GM12801 (cell line): Measurements from ENCODE around the gene DCAF17.

Experiments
- TF ChIP-seq, protein P1 (sequence below): IDR thresholded peaks from one replicate; pipeline ENCODE4 v1.5.1; 2011; ENCODE audit warnings: control low read depth; ENCODE audit not compliant: insufficient read length; ENCODE audit errors: extremely low read depth

The DCAF17 gene

DNA sequence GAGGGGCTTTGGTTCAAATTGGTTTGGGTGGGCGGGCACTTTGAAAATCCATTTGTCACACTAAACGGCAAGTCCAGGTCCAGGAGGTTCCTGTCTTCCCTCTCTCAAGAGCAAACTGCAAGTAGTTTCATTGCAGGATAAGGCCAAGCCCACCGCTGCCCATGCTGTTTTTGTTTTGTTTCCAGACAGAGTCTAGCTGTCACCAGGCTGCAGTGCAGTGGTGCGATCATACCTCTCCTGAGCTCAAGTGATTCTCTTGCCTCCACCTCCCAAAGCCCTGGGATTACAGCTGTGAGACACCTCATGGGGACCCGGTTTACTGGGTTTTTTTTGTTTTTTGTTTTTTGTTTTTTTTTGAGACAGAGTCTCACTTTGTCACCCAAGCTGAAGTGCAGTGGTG, 86.4 kb downstream of the DCAF17 start:
- TF ChIP-seq, protein P1, sequence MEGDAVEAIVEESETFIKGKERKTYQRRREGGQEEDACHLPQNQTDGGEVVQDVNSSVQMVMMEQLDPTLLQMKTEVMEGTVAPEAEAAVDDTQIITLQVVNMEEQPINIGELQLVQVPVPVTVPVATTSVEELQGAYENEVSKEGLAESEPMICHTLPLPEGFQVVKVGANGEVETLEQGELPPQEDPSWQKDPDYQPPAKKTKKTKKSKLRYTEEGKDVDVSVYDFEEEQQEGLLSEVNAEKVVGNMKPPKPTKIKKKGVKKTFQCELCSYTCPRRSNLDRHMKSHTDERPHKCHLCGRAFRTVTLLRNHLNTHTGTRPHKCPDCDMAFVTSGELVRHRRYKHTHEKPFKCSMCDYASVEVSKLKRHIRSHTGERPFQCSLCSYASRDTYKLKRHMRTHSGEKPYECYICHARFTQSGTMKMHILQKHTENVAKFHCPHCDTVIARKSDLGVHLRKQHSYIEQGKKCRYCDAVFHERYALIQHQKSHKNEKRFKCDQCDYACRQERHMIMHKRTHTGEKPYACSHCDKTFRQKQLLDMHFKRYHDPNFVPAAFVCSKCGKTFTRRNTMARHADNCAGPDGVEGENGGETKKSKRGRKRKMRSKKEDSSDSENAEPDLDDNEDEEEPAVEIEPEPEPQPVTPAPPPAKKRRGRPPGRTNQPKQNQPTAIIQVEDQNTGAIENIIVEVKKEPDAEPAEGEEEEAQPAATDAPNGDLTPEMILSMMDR, result no peak

DNA sequence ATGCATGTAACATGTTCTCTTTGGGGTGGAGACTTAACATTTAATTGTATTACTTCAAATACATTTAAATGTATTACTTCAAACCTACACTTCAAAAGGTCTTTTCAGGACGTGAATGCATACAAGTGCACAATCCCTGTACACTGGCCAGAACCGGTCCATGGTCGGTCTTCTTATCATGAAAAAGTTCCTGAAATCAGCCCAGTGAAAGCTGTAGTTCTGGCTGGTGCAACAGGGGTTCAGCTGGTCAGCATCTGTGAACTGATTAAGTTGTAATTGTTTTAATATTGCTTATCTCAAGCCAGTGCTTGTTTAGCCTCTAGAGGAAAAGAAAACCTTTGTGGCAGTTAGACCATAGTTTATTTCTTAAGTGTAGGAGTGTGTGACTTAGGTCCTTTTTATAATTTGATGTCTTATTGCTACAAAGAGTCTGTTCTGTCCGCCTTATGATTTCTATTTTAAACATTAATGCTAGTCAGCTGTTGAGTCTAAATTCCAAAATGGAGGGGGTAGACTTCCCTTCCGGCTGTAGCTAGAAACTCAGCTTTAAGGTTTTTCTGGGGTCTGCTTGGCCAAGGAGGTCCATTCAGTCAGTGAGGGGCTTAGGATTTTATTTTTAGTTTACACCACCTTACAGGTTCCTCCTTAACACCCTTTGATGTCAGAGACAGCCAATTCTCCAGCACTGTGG, 87.5 kb downstream of the DCAF17 start:
- TF ChIP-seq, protein P1, result no peak

DNA sequence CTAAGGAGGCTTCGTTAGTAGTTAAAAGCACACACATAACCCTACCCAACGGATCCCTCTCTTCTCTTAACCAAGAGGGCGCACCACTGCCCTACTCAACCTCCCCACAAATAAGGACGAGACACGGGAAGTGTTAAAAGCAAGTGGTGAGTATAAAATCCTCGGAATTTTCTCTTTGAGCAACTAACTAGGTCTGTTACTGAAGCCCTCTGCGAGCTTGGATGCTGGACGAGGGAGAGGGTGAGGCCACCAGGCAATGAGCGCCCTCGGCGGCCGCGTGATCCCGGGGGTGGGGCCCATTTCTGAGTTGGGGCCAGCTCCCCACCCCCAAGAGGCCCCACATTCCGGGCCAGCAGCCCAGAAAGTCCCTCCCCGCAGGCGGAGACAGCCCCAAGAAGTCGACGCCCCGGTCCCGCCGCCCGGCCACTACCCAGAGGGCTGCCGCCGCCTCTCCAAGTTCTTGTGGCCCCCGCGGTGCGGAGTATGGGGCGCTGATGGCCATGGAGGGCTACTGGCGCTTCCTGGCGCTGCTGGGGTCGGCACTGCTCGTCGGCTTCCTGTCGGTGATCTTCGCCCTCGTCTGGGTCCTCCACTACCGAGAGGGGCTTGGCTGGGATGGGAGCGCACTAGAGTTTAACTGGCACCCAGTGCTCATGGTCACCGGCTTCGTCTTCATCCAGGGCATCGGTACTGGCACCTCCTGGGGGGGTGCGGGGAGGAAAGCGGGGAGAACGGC, 88.2 kb downstream of the DCAF17 start, which contains the start of gene CYBRD1:
Gene CYBRD1, plus strand, starts transcription at position 423 of the 736 bp plus-strand sequence. Its CDS starts 72 bp downstream, at position 495.
- TF ChIP-seq, protein P1, result no peak

DNA sequence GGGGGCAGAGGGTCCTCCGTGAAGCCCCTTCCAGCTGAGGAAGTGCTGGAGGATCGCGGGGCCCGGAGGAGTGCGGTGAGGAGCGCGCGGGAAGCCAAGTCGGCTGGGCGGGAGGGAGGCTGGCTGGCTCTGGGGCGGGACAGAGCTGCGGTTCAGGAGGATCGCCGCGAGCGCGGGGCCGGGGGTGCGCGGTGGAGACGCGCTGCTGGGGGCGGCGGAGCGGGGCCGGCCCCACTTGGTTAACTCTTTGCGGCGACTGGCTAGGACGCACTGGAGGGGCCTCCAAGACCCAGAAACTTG, 88.7 kb downstream of the DCAF17 start:
- TF ChIP-seq, protein P1, result no peak

DNA sequence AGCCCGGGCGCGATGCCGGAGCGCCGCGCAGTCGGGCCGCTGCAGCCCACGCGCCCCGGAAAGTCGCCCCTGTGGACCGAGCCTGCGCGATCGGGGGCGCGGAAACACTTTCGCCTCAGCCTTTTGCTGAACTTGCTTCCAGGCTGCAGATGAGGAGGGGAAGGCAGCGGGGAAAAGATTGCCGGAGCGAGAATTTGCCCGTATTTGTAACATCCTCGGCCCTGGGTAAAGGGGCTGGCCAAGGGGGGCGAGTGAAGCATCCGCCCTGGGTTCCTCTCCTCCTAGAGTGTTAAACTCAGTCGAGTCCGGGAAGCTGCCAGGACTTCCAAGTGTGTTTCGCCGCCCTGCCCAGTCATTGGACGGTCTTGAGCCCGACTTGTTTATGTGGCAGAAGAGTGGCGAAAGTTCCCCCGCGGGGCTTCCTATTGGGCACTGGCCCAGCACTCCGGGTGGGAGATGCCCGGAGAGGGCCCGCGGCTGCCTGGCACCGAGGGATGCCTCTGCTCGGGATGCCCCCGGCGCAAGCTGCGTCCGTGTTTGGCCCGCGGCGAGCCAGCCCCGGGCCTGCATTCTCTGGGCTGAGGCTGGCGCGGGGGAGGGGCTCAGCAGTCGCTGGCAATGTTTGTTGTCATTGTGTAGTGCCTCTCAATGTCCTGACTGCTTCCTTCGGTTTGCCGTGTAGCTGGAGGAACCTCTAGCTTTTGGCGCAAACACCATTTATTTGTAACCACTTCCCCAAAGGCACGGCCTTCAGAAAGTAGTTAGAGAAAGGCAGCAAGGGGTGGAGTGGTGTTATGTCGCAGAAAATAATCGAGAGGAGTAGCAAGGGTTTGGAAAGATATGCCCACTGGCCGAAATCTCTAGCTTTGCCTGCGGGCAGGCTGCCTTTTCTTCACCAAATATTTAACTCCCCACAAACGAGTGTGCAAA, 89.3 kb downstream of the DCAF17 start:
- TF ChIP-seq, protein P1, result no peak

DNA sequence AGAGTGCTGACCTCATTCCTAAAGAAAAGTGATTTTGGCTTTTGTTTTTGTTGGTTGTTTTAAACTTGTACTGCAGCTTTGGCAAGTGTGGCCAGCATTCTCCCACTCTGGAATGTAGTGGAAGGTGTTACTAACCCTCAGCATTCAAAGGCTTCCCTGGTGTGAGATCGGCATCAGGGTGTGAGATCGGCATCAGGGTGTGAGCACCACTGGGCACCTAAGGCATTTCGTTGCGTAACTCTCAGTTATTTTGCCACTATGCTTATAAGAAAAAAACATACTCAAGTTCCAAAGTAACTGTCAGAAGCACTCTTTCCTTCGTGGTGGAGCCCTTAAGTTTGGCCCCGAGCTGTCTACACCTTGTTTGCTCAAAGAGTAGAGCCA, 90.0 kb downstream of the DCAF17 start:
- TF ChIP-seq, protein P1, result no peak

DNA sequence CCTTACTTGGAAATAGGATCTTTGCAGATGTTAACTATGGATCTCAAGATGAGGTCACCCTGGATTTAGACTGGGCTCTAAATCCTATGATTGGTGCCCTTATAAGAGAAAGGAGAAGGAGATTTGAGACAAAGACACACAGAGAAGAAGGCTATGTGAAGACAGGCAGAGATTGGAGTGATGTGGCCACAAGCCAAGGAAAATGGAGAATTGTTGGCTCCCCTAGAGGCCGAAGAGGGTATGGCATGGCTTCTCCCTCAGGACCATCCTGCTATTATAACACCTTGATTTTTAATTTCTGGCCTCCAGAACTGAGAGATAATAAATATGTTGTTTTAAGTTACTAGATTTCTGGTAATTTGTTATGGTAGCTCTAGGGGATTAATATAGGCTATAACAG, 95.9 kb downstream of the DCAF17 start:
- TF ChIP-seq, protein P1, result no peak
